ENCODE data around the gene TBC1D13. TPM values are rescaled to one million over a fixed set of nuclear protein-coding genes. Genes with fewer than 3 reads are reported as not detected.
"Not testable (repeated sequence)": the region's sequence is repeated elsewhere in the genome, so short reads cannot be mapped to it uniquely, and the experiment has no call there.

Gene TBC1D13
- total RNA-seq, 1 donor: 10.4 TPM

DNA sequence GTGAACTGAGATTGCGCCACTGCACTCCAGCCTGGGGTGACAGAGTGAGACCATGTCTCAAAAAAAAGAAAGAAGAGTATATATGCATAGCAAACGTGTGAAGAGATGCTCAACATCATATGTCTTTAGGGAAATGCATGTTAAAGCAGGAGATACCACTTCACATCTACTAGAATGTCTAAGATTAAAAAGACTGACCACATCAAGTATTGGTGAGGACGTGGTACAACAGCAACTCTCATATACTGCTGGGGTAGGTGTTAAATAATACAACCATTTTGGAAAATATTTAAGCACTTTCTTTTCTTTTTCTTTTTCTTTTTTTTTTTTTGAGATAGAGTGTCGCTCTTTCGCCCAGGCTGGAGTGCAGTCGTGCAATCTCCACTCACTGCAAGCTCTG lies 1.6 kb upstream of the TBC1D13 start:
- TF ChIP-seq, protein P1, sequence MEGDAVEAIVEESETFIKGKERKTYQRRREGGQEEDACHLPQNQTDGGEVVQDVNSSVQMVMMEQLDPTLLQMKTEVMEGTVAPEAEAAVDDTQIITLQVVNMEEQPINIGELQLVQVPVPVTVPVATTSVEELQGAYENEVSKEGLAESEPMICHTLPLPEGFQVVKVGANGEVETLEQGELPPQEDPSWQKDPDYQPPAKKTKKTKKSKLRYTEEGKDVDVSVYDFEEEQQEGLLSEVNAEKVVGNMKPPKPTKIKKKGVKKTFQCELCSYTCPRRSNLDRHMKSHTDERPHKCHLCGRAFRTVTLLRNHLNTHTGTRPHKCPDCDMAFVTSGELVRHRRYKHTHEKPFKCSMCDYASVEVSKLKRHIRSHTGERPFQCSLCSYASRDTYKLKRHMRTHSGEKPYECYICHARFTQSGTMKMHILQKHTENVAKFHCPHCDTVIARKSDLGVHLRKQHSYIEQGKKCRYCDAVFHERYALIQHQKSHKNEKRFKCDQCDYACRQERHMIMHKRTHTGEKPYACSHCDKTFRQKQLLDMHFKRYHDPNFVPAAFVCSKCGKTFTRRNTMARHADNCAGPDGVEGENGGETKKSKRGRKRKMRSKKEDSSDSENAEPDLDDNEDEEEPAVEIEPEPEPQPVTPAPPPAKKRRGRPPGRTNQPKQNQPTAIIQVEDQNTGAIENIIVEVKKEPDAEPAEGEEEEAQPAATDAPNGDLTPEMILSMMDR (IDR thresholded peaks at IDR 0.05; ENCODE audit: insufficient read depth, low read depth, low read length): no peak
- DNase-seq (ENCODE audit: low read depth): no peak
- no peak overlapping the region for H3K4me3 ChIP-seq (ENCODE audit: low read depth, low read length)

DNA sequence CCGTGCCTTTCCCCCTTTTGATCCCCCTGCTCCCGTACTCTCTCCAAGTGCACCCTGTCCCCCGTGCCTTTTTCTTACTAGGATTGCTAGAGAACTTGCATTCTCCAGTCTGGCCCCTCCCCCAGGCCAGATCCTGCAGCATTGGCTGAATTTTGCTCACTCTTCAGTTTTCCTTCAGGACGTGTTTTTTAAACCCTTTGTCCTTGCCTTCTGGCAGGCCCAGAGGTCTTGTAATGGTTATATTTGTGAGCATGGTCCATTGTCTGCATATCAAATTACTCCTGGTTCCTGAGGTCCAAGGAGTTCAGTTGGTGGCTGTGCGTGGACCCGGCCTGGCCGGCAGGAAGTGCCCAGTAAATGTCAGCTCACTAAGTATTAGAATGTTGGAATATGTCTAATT lies 606 bp downstream of the TBC1D13 start:
- peak; percentile 17 for DNase-seq (ENCODE audit: low read depth)
- TF ChIP-seq, protein P1 (IDR thresholded peaks at IDR 0.05; ENCODE audit: insufficient read depth, low read depth, low read length): no peak
- H3K4me3 ChIP-seq (ENCODE audit: low read depth, low read length): peak overlapping the region; percentile 87

DNA sequence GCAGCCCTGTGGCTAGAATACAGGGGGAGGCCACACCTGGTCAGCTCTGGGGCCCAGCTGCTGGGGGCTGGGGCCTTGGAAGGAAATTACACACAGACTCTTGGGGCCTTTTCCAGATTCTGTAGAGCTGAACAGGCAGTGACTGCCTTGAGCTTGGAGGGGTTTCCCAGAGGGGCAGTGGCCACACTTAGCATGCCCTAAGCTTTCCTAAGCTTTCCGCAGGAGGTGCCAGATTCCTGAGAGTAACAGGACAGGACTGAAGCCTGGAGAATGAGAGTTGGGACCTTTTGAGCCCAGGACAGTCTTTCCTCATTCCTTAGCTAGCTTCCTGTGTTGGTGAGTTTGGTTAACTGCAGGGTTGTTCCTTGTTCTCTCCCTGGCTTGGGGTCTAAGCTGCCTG lies 1.4 kb downstream of the TBC1D13 start:
- no peak for DNase-seq (ENCODE audit: low read depth)
- peak overlapping the region; percentile 87 for H3K4me3 ChIP-seq (ENCODE audit: low read depth, low read length)
- TF ChIP-seq, protein P1 (IDR thresholded peaks at IDR 0.05; ENCODE audit: insufficient read depth, low read depth, low read length): no peak

DNA sequence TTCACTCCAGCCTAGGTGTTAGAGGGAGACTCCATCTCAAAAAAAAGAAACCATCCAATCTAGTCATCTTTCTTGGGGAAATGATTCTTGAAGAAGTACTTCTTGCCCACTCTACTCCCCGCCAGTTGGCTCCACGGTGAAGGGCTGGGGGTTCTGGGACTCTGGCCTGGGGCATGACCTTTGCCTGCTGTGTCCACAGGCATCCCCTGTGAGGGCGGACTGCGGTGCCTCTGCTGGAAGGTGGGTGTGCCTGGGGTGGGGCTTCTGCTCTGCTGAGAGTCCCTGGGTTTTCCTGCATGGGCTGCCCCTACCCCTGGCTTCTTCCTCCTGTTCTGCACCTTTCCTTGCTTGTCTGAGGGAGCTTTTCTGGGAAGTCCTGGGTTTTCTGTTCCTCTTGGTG lies 3.5 kb downstream of the TBC1D13 start:
- no peak for DNase-seq (ENCODE audit: low read depth)
- TF ChIP-seq, protein P1 (IDR thresholded peaks at IDR 0.05; ENCODE audit: insufficient read depth, low read depth, low read length): no peak

DNA sequence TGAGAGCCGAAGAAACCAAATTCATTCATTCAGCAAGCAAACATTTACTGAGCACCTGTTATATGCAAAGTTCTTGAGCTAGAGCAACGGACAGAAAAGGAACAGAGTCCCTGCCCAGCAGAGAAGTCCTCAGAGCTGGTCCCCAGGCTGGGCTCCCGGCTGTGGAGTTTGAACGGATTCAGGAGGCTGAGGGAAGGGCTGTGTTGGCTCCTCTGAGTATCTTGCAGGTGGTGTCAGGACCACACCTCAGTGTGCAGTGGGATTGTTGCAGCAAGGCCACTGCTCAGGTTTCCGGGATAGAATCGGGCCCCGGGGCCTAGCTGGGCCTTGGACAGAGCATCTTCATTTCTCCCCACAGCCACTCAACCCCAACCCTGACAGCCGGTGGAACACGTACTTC lies 5.1 kb downstream of the TBC1D13 start:
- no peak for DNase-seq (ENCODE audit: low read depth)
- TF ChIP-seq, protein P1 (IDR thresholded peaks at IDR 0.05; ENCODE audit: insufficient read depth, low read depth, low read length): no peak
- no peak overlapping the region for H3K4me3 ChIP-seq (ENCODE audit: low read depth, low read length)

More for the DNA sequence above, 3.5 kb downstream of the TBC1D13 start:
- H3K4me3 ChIP-seq (ENCODE audit: low read depth, low read length): no peak overlapping the region

DNA sequence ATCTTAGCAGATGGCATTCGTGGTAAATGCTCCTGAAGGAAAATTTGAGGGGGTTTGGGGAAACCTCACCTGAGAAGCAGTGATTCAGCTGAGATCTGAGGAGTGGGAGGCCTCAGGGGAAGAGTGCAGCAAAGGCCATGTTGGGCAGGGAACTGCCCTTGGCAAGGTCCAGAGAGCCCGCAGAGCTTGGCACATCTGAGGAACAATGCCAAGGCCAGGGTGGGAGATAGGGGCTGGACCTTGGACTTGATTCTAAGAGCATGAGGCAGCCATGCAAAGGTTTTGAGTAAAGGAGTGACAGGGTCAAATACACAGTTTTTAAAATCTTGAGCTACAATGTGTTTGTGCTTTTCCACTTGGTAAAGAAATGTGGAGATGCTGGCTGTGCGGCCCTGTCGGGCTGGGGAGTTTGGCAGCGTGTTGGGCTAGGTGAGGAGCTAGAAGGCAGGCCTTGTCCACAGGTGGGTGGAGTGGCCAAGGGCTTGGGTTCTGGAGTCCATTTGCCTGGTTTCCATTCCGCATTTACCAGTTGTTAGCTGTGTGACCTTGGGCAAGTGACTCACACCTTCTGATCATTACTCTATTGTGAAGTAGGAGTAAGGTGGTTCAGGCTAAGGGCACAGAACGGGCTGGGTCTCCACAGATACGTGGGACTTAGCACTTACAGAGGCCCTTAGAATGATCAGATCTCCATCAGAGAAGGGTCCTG lies 6.1 kb downstream of the TBC1D13 start:
- TF ChIP-seq, protein P1 (IDR thresholded peaks at IDR 0.05; ENCODE audit: insufficient read depth, low read depth, low read length): no peak
- DNase-seq (ENCODE audit: low read depth): no peak
- no peak overlapping the region for H3K4me3 ChIP-seq (ENCODE audit: low read depth, low read length)

DNA sequence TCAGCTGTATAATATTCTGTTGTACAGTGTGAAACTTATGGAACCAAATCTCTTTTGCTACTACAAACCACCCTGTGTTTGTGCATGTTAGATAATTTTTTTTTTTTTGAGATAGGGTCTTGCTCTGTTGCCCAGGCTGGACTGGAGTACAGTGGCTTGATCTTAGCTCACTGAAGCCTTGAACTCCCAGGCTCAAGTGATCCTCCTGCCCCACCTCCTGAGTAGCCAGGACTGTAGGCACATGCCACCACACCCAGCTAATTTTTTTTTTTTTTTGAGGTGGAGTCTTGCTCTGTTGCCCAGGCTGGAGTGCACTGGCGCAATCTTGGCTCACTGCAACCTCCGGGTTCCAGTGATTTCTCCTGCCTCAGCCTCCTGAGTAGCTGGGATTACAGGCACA lies 7.9 kb downstream of the TBC1D13 start:
- not testable (repeated sequence) for DNase-seq (ENCODE audit: low read depth); H3K4me3 ChIP-seq (ENCODE audit: low read depth, low read length)

All from fibroblast of villous mesenchyme (primary cell).